GM06990 (cell line): ENCODE measurements around the gene SPEG.

ENCODE experiments used
- DNase-seq: peaks from one replicate; pipeline ENCODE4 v3.0.0-alpha.2; 2011; ENCODE audit not compliant: insufficient read length; ENCODE audit errors: extremely low read depth
- H3K27me3 ChIP-seq: replicated peaks from 2 replicates; pipeline ENCODE4 v1.6.0; 2011; ENCODE audit warnings: low read length; ENCODE audit not compliant: control insufficient read depth, insufficient read depth
- H3K36me3 ChIP-seq: 2 replicates; pipeline ENCODE4 v1.5.1; 2011; ENCODE audit warnings: low read length; ENCODE audit not compliant: control insufficient read depth, insufficient read depth
- H3K4me3 ChIP-seq: replicated peaks from 2 replicates; pipeline ENCODE4 v1.5.1; 2011; ENCODE audit warnings: low read depth, mild to moderate bottlenecking, control low read depth, low read length
- CTCF ChIP-seq: IDR thresholded peaks from 2 replicates; pipeline ENCODE4 v1.5.1; 2011; ENCODE audit warnings: low read length, control low read depth, mild to moderate bottlenecking, inconsistent platforms; ENCODE audit not compliant: insufficient read depth, poor library complexity, severe bottlenecking

Gene SPEG

GRCh38 chr2:219509780-219510511 lies 75.3 kb downstream of the SPEG start:
- TF ChIP-seq CTCF, result peak; percentile 75
- Histone ChIP-seq H3K27me3 (peaks cover 2% of the 10 kb centered on the region; the same call in 1 of the 2 replicates), H3K4me3 (no peak overlapping the region), H3K36me3 (peaks cover 13% of the 10 kb centered on the region)
- DNase-seq, result no peak

GRCh38 chr2:219510512-219511135 lies 76.0 kb downstream of the SPEG start:
- H3K27me3 ChIP-seq, result peaks cover 4% of the 10 kb centered on the region
- DNase-seq, result no peak
- no peak overlapping the region for H3K4me3 ChIP-seq
- no peak for TF ChIP-seq CTCF
- peaks cover 10% of the 10 kb centered on the region for H3K36me3 ChIP-seq

GRCh38 chr2:219511547-219512325 lies 77.1 kb downstream of the SPEG start:
- Histone ChIP-seq H3K36me3 (peaks cover 4% of the 10 kb centered on the region; the same call in 1 of the 2 replicates), H3K27me3 (peaks cover 4% of the 10 kb centered on the region), H3K4me3 (no peak overlapping the region)
- no peak for TF ChIP-seq CTCF
- DNase-seq, result no peak

GRCh38 chr2:219512524-219513216 lies 78.0 kb downstream of the SPEG start:
- Histone ChIP-seq H3K36me3 (peaks cover 2% of the 10 kb centered on the region; the same call in 1 of the 2 replicates), H3K4me3 (no peak overlapping the region), H3K27me3 (peaks cover 4% of the 10 kb centered on the region)
- DNase-seq, result no peak
- no peak for TF ChIP-seq CTCF

GRCh38 chr2:219513787-219514186 lies 79.1 kb downstream of the SPEG start:
- no peak for DNase-seq
- TF ChIP-seq CTCF, result no peak
- Histone ChIP-seq H3K27me3 (peaks cover 4% of the 10 kb centered on the region), H3K36me3 (no peaks in the 10 kb centered on the region), H3K4me3 (no peak overlapping the region)
